Retinal pigment epithelial cell (primary cell): ENCODE results near the gene ST6GALNAC3.

Experiments used
- DNase-seq: peaks from one replicate; pipeline ENCODE4 v3.0.0-alpha.2; 2010; ENCODE audit warnings: low read depth
- H3K4me3 ChIP-seq: 2 replicates; pipeline ENCODE4 v1.5.1; 2011; ENCODE audit warnings: mild to moderate bottlenecking, low read length, control low read depth, moderate library complexity
- CTCF ChIP-seq: conservative IDR thresholded peaks from 2 replicates; pipeline ENCODE4 v1.5.1; 2011; ENCODE audit warnings: low read depth, low read length, control low read depth, inconsistent platforms

The ST6GALNAC3 gene

GRCh38 chr1:76591963-76592362 is 517.4 kb downstream of the ST6GALNAC3 start:
- H3K4me3 ChIP-seq, result no peak overlapping the region
- TF ChIP-seq CTCF, result no peak
- DNase-seq, result no peak

- no peak for TF ChIP-seq CTCF
- no peak for DNase-seq
- H3K4me3 ChIP-seq, result no peak overlapping the region
Measured at GRCh38 chr1:76593141-76593540, 518.6 kb downstream of the ST6GALNAC3 start.

GRCh38 chr1:76593618-76594017 is 519.1 kb downstream of the ST6GALNAC3 start:
- no peak for TF ChIP-seq CTCF
- no peak overlapping the region for H3K4me3 ChIP-seq
- DNase-seq, result no peak

- DNase-seq, result no peak
- H3K4me3 ChIP-seq, result no peak overlapping the region
- no peak for TF ChIP-seq CTCF
Measured at GRCh38 chr1:76595024-76595423, 520.5 kb downstream of the ST6GALNAC3 start.

GRCh38 chr1:76601465-76601864 is 526.9 kb downstream of the ST6GALNAC3 start:
- DNase-seq, result no peak
- no peak for TF ChIP-seq CTCF
- H3K4me3 ChIP-seq, result no peak overlapping the region

- no peak for TF ChIP-seq CTCF
- no peak overlapping the region for H3K4me3 ChIP-seq
- no peak for DNase-seq
Measured at GRCh38 chr1:76607717-76608116, 533.2 kb downstream of the ST6GALNAC3 start.

- TF ChIP-seq CTCF, result no peak
- DNase-seq, result no peak
- H3K4me3 ChIP-seq, result no peak overlapping the region
Measured at GRCh38 chr1:76611770-76612445, 537.4 kb downstream of the ST6GALNAC3 start.
